Measurements from ENCODE around the gene OR4K13.

Gene OR4K13

GRCh38 chr14:20035938-20036337, at the start of gene OR4K13:
Gene OR4K13, minus strand, starts transcription at chr14:20036038. Its CDS starts 1,280 bp downstream, at chr14:20034758.
- no peak for DNase-seq

- DNase-seq: no peak
Measured at GRCh38 chr14:20059745-20060144, 23.9 kb upstream of the OR4K13 start, which contains the start of gene OR4L1. Gene OR4L1, plus strand, starts transcription at chr14:20060045. Its CDS starts 0 bp downstream, at chr14:20060045.

GRCh38 chr14:20048202-20048601, 12.4 kb upstream of the OR4K13 start:
- no peak for DNase-seq

GRCh38 chr14:20044243-20044642, 8.4 kb upstream of the OR4K13 start:
- DNase-seq: no peak

- no peak for DNase-seq
Measured at GRCh38 chr14:20035449-20035848, 389 bp downstream of the OR4K13 start.

GRCh38 chr14:20031058-20031457, 4.8 kb downstream of the OR4K13 start:
- DNase-seq: no peak

GRCh38 chr14:20019257-20019865, 16.5 kb downstream of the OR4K13 start, which contains the start of gene OR4K14:
Gene OR4K14, minus strand, starts transcription at chr14:20019307. Its CDS starts 4,114 bp downstream, at chr14:20015193.
- no peak for DNase-seq

GRCh38 chr14:20008156-20008555, 27.7 kb downstream of the OR4K13 start:
- no peak for DNase-seq

- peak in 1 of 2 donors; percentile 5 for DNase-seq
Measured at GRCh38 chr14:20002319-20002718, 33.5 kb downstream of the OR4K13 start.

- DNase-seq: no peak
Measured at GRCh38 chr14:20001863-20002262, 34.0 kb downstream of the OR4K13 start, which contains the start of gene OR4Q2. Gene OR4Q2, plus strand, starts transcription at chr14:20002163.

GRCh38 chr14:19993438-19993837, 42.4 kb downstream of the OR4K13 start:
- no peak for DNase-seq

Data from CD4-positive, alpha-beta T cell treated with Interleukin-1 beta for 1 hour (primary cell).